ENCODE results near the gene ATG4A. TPM values are rescaled to one million over a fixed set of nuclear protein-coding genes. Genes with fewer than 3 reads are reported as not detected.

ATG4A gene
- polyA plus RNA-seq, 3 donors, result 6.6 to 16.8 (median 16.6) TPM

DNA sequence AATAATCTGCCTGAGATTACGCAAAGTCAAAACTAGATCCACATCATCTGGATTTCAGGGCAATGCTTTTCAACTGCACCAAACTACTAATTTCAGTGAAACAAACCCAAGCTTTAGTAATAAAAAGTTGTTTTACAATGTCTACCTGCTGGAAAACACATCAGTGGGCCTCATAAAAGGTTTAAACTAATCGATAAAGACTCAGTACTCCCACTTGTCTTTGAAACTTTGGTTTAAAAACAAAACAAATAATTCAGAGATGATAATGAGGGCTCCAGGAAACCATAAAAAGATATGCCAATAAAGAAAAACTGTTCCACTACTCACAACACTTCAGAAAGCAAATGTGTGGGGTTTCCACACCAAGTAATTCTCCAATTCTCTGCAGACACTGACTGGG lies 10.5 kb upstream of the ATG4A start:
- no peaks in the 10 kb centered on the region for H3K79me2 ChIP-seq (ENCODE audit: insufficient read depth, low read length)
- H3K4me3 Mint-ChIP-seq, result no peak overlapping the region
- no peak overlapping the region for H2AFZ ChIP-seq (ENCODE audit: insufficient read depth, low read depth, low read length, poor library complexity, severe bottlenecking)
- H3K9ac ChIP-seq (ENCODE audit: insufficient read depth, low read length, poor library complexity, severe bottlenecking), result no peak overlapping the region
- no peaks in the 10 kb centered on the region for H3K4me1 Mint-ChIP-seq
- H3K36me3 ChIP-seq (replicated peaks in 1 of 2; ENCODE audit: control insufficient read depth in 1 of 2, insufficient read depth in 2 of 2, low read length in 2 of 2), result peaks cover 14 to 19% of the 10 kb centered on the region in 2 donors
- no peak overlapping the region for H3K4me2 ChIP-seq (replicated peaks; ENCODE audit: extremely low read depth, low read length, poor library complexity, severe bottlenecking)
- intact Hi-C loops (cut with micrococcal nuclease), result no loop called here
- H3K36me3 Mint-ChIP-seq, result peaks cover 12 to 14% of the 10 kb centered on the region in 2 donors
- no peak overlapping the region for H3K27ac Mint-ChIP-seq
- H3K27ac ChIP-seq (ENCODE audit: low read depth in 1 of 2, low read length in 2 of 2), result no peak overlapping the region
- no peaks in the 10 kb centered on the region for H4K20me1 ChIP-seq (ENCODE audit: insufficient read depth, low read length)
- no peaks in the 10 kb centered on the region for H3K9me3 ChIP-seq (replicated peaks in 1 of 2; ENCODE audit: control insufficient read depth in 1 of 2, insufficient read depth in 1 of 2, low read length in 2 of 2)
- H3K4me3 ChIP-seq (replicated peaks in 1 of 3; ENCODE audit: low read depth in 2 of 3, low read length in 3 of 3), result no peak overlapping the region
- peaks cover 0 to 3% (median 0%) of the 10 kb centered on the region in 3 donors for H3K27me3 Mint-ChIP-seq (ENCODE audit: low read depth in 3 of 3)
- TF ChIP-seq CTCF (IDR thresholded peaks at IDR 0.05), result no peak
- H3K4me1 ChIP-seq (ENCODE audit: control insufficient read depth in 1 of 2, insufficient read depth in 2 of 2, low read length in 2 of 2), result no peaks in the 10 kb centered on the region
- DNase-seq, result no peak
- H3K9me3 Mint-ChIP-seq, result no peaks in the 10 kb centered on the region
- no peaks in the 10 kb centered on the region for H3K27me3 ChIP-seq (ENCODE audit: control insufficient read depth in 2 of 2, insufficient read depth in 2 of 2, low read length in 2 of 2)
- no CpG with 5 or more reads among the region's 2 CpGs for WGBS (ENCODE audit: insufficient coverage)

DNA sequence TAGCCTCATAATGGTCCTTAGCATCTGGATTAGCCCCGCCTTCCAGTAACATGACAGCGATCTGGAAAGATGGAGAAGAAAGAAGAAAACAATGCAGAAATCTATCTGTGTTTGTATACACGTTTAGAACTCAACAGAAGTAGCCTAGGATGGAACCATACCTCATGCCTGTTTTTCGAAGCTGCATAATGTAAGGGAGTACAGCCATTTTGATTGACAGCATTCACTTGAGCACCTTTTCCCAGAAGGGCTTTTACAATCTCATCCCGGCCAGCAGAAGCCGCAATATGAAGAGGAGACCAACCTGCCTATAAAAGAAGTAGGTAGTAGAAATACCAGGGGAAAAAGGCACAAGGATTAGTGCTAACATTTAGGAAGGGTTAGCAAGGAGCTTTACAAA lies 3.8 kb upstream of the ATG4A start:
- Histone ChIP-seq H3K27ac (ENCODE audit: low read depth in 1 of 2, low read length in 2 of 2) (no peak overlapping the region), H3K4me1 (ENCODE audit: control insufficient read depth in 1 of 2, insufficient read depth in 2 of 2, low read length in 2 of 2) (peaks cover 10 to 17% of the 10 kb centered on the region in 2 donors), H3K9ac (ENCODE audit: insufficient read depth, low read length, poor library complexity, severe bottlenecking) (no peak overlapping the region), H2AFZ (ENCODE audit: insufficient read depth, low read depth, low read length, poor library complexity, severe bottlenecking) (no peak overlapping the region), H4K20me1 (ENCODE audit: insufficient read depth, low read length) (no peaks in the 10 kb centered on the region), H3K27me3 (ENCODE audit: control insufficient read depth in 2 of 2, insufficient read depth in 2 of 2, low read length in 2 of 2) (no peaks in the 10 kb centered on the region), H3K4me2 (replicated peaks; ENCODE audit: extremely low read depth, low read length, poor library complexity, severe bottlenecking) (no peak overlapping the region), H3K36me3 (replicated peaks in 1 of 2; ENCODE audit: control insufficient read depth in 1 of 2, insufficient read depth in 2 of 2, low read length in 2 of 2) (peaks cover 19 to 39% of the 10 kb centered on the region in 2 donors), H3K9me3 (replicated peaks in 1 of 2; ENCODE audit: control insufficient read depth in 1 of 2, insufficient read depth in 1 of 2, low read length in 2 of 2) (no peaks in the 10 kb centered on the region), H3K79me2 (ENCODE audit: insufficient read depth, low read length) (peaks cover 13% of the 10 kb centered on the region), H3K4me3 (replicated peaks in 1 of 3; ENCODE audit: low read depth in 2 of 3, low read length in 3 of 3) (no peak overlapping the region)
- no peak for TF ChIP-seq CTCF (IDR thresholded peaks at IDR 0.05)
- intact Hi-C loops (cut with micrococcal nuclease), result no loop called here
- H3K9me3 Mint-ChIP-seq, result no peaks in the 10 kb centered on the region
- DNase-seq, result no peak
- peaks cover 0 to 5% (median 0%) of the 10 kb centered on the region in 3 donors for H3K27me3 Mint-ChIP-seq (ENCODE audit: low read depth in 3 of 3)
- H3K36me3 Mint-ChIP-seq, result peaks cover 19 to 26% of the 10 kb centered on the region in 2 donors
- no peak overlapping the region for H3K27ac Mint-ChIP-seq
- no peak overlapping the region for H3K4me3 Mint-ChIP-seq
- WGBS (ENCODE audit: insufficient coverage), result no CpG with 5 or more reads among the region's 6 CpGs
- peaks cover 3% of the 10 kb centered on the region for H3K4me1 Mint-ChIP-seq

Data from CD14-positive monocyte (primary cell).